CD4-positive, alpha-beta memory T cell (primary cell): ENCODE measurements around the gene MACF1. TPM values are rescaled to one million over a fixed set of nuclear protein-coding genes. Genes with fewer than 3 reads are reported as not detected.

Experiments used
- CTCF ChIA-PET: fragments of 350-600 bp; sonication (Branson Sonifier 250); formaldehyde crosslinking; loops from one replicate; lab custom pipeline; 2021; ENCODE audit warnings: inconsistent platforms; ENCODE audit not compliant: partially characterized antibody; lab: Charles Lee
- POLR2A ChIA-PET: fragments of 350-600 bp; sonication (Branson Sonifier 250); formaldehyde crosslinking; loops from one replicate; lab custom pipeline; 2021; ENCODE audit not compliant: partially characterized antibody; lab: Charles Lee
- DNase-seq, 5 donors: peaks; one replicate each; pipeline versions ENCODE4 v3.0.0 to v3.0.0-alpha.2; 2020 to 2022; ENCODE audit warnings: mixed read lengths in 1 of 5
- H3K27ac ChIP-seq: one replicate; pipeline ENCODE4 v1.7.0; 2013; ENCODE audit warnings: low read depth, low read length
- H3K27me3 ChIP-seq: 2 replicates; pipeline ENCODE4 v1.7.0; 2013; ENCODE audit warnings: mild to moderate bottlenecking, low read length, moderate library complexity; ENCODE audit not compliant: insufficient read depth
- H3K36me3 ChIP-seq: 2 replicates; pipeline ENCODE4 v1.7.0; 2013; ENCODE audit warnings: mild to moderate bottlenecking, low read length, moderate library complexity; ENCODE audit not compliant: insufficient read depth
- H3K4me1 ChIP-seq: 2 replicates; pipeline ENCODE4 v1.7.0; 2013; ENCODE audit warnings: mild to moderate bottlenecking, low read length, moderate library complexity; ENCODE audit not compliant: insufficient read depth
- H3K4me3 ChIP-seq, 2 donors: one replicate each; pipeline ENCODE4 v1.7.0; 2013; ENCODE audit warnings: low read length in 2 of 2, mild to moderate bottlenecking in 1 of 2
- H3K9me3 ChIP-seq, 2 donors: one replicate each; pipeline ENCODE4 v1.7.0; 2013; ENCODE audit warnings: low read length in 2 of 2, control low read depth in 1 of 2; ENCODE audit not compliant: control insufficient read depth in 1 of 2
- H3K27ac Mint-ChIP-seq, 7 donors: one replicate each; pipeline ENCODE4 v1.8.0; 2020 to 2021; ENCODE audit warnings: mixed read lengths in 7 of 7, mild to moderate bottlenecking in 6 of 7, inconsistent platforms in 3 of 7, moderate library complexity in 3 of 7
- H3K27me3 Mint-ChIP-seq, 2 donors: one replicate each; pipeline ENCODE4 v1.8.0; 2020 to 2021; ENCODE audit warnings: mixed read lengths in 2 of 2
- H3K36me3 Mint-ChIP-seq, 2 donors: one replicate each; pipeline ENCODE4 v1.8.0; 2020 to 2021; ENCODE audit warnings: mixed read lengths in 2 of 2, inconsistent platforms in 1 of 2, mild to moderate bottlenecking in 1 of 2
- H3K4me1 Mint-ChIP-seq, 4 donors: one replicate each; pipeline ENCODE4 v1.8.0; 2020 to 2021; ENCODE audit warnings: mixed read lengths in 4 of 4, mild to moderate bottlenecking in 1 of 4
- H3K4me3 Mint-ChIP-seq, 8 donors: one replicate each; pipeline ENCODE4 v1.8.0; 2020 to 2021; ENCODE audit warnings: mixed read lengths in 8 of 8, mild to moderate bottlenecking in 7 of 8, moderate library complexity in 6 of 8, inconsistent platforms in 3 of 8
- H3K9me3 Mint-ChIP-seq, 8 donors: one replicate each; pipeline ENCODE4 v1.8.0; 2020 to 2021; ENCODE audit warnings: mixed read lengths in 8 of 8, mild to moderate bottlenecking in 5 of 8, inconsistent platforms in 3 of 8, moderate library complexity in 1 of 8
- intact Hi-C: fragments of 100-400 bp; cut with micrococcal nuclease; formaldehyde crosslinking; loops from one replicate; pipeline ENCODE4 v1.15.1; 2023
- polyA plus RNA-seq, 2 donors: library from polyadenylated mRNA; unstranded; fragments of 300-500 nt; fragmentation: Illumina TruSeq; gene quantifications; one replicate each; pipeline ENCODE4 v1.2.3, GENCODE V29; 2021
- total RNA-seq, 2 experiments: library from RNA; stranded (reverse); gene quantifications; one replicate each; pipeline ENCODE4 v1.2.3, GENCODE V29; 2021

MACF1 gene
- total and polyA plus RNA-seq, 4 experiments from 2014 or later = 6.8 to 387 (median 222) TPM

DNA sequence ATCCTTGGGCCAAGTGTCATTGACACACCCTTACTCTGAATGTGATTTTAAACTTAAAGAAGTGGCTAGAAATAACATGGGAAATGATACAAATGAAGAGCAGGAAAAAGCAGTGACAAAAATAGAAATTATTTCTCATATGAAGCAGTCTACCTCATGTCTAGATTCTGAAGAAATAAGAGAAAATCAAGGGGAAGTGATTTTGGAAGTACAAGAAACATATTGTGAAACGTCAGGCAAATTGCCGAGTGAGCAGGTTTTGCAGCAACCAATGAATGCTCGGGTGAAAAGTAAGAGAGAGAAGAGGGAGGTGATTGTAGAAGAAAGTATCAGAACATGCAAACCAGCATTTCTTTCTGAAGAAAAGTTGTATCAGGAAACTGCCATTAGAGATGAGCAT, 130.7 kb downstream of the MACF1 start:
- ChIA-PET POLR2A (no interaction called here), CTCF (no interaction called here)
- H3K36me3 Mint-ChIP-seq = peaks cover 66 to 94% of the 10 kb centered on the region in 2 donors

GRCh38 chr1:39337067-39337466, 132.6 kb downstream of the MACF1 start:
- DNase-seq = no peak
- Histone ChIP-seq H3K27me3 (no peaks in the 10 kb centered on the region), H3K4me3 (no peak overlapping the region), H3K4me1 (no peaks in the 10 kb centered on the region), H3K9me3 (no peaks in the 10 kb centered on the region), H3K27ac (no peak overlapping the region), H3K36me3 (peaks cover 73% of the 10 kb centered on the region)
- POLR2A ChIA-PET = interaction anchor here (1.1 kb wide), 1 partner anchor 11 kb away, joined by 3 read pairs; no protein-coding TSS in a partner anchor
- Mint-ChIP-seq H3K27ac (peak overlapping the region in 5 of 7 donors; percentile 0 to 83 (median 41)), H3K9me3 (no peaks in the 10 kb centered on the region), H3K36me3 (peaks cover 62 to 88% of the 10 kb centered on the region in 2 donors), H3K4me3 (no peak overlapping the region), H3K4me1 (peaks cover 3 to 20% (median 6%) of the 10 kb centered on the region in 4 donors), H3K27me3 (no peaks in the 10 kb centered on the region)
- CTCF ChIA-PET = interaction anchor here (1.4 kb wide), 1 partner anchor 144 kb away, joined by 4 read pairs; no protein-coding TSS in a partner anchor
- intact Hi-C loops = no loop called here

More for the DNA sequence above, 130.7 kb downstream of the MACF1 start:
- H3K27me3 ChIP-seq = no peaks in the 10 kb centered on the region
- Mint-ChIP-seq H3K4me1 (peaks cover 2 to 23% (median 10%) of the 10 kb centered on the region in 4 donors), H3K9me3 (no peaks in the 10 kb centered on the region), H3K4me3 (no peak overlapping the region), H3K27ac (peak overlapping the region in 5 of 7 donors; percentile 6 to 61 (median 23)), H3K27me3 (no peaks in the 10 kb centered on the region)
- intact Hi-C loops = no loop called here
- no peak for DNase-seq
- no peaks in the 10 kb centered on the region for H3K9me3 ChIP-seq
- H3K4me1 ChIP-seq = no peaks in the 10 kb centered on the region
- no peak overlapping the region for H3K4me3 ChIP-seq
- H3K27ac ChIP-seq = no peak overlapping the region
- H3K36me3 ChIP-seq = peaks cover 73% of the 10 kb centered on the region

GRCh38 chr1:39342776-39343175, 138.3 kb downstream of the MACF1 start:
- Mint-ChIP-seq H3K36me3 (peaks cover 54 to 75% of the 10 kb centered on the region in 2 donors), H3K4me1 (peaks cover 0 to 2% (median under 1%) of the 10 kb centered on the region in 4 donors), H3K4me3 (no peak overlapping the region), H3K9me3 (no peaks in the 10 kb centered on the region), H3K27me3 (no peaks in the 10 kb centered on the region), H3K27ac (peak overlapping the region in 4 of 7 donors; percentile 8 to 53 (median 10))
- ChIA-PET CTCF (no interaction called here), POLR2A (no interaction called here)
- H3K4me3 ChIP-seq = no peak overlapping the region
- H3K36me3 ChIP-seq = peaks cover 83% of the 10 kb centered on the region
- H3K9me3 ChIP-seq = no peaks in the 10 kb centered on the region
- intact Hi-C loops = no loop called here
- H3K27ac ChIP-seq = no peak overlapping the region
- no peaks in the 10 kb centered on the region for H3K4me1 ChIP-seq
- no peaks in the 10 kb centered on the region for H3K27me3 ChIP-seq
- no peak for DNase-seq

- ChIA-PET CTCF (interaction anchor here (0.9 kb wide), 1 partner anchor 86 kb away, joined by 3 read pairs; no protein-coding TSS in a partner anchor), POLR2A (no interaction called here)
- DNase-seq = no peak
- Histone ChIP-seq H3K4me1 (no peaks in the 10 kb centered on the region), H3K27me3 (no peaks in the 10 kb centered on the region), H3K9me3 (no peaks in the 10 kb centered on the region), H3K36me3 (peaks cover 84% of the 10 kb centered on the region), H3K4me3 (no peak overlapping the region), H3K27ac (no peak overlapping the region)
- Mint-ChIP-seq H3K4me1 (peaks cover 0 to 3% (median under 1%) of the 10 kb centered on the region in 4 donors), H3K36me3 (peaks cover 57 to 75% of the 10 kb centered on the region in 2 donors), H3K27me3 (no peaks in the 10 kb centered on the region), H3K4me3 (no peak overlapping the region), H3K9me3 (no peaks in the 10 kb centered on the region), H3K27ac (peak overlapping the region in 3 of 7 donors; percentile 9 to 62 (median 30))
- intact Hi-C loops = no loop called here
Measured at GRCh38 chr1:39344394-39345154, 140.1 kb downstream of the MACF1 start.

- peaks cover 0 to 2% (median under 1%) of the 10 kb centered on the region in 4 donors for H3K4me1 Mint-ChIP-seq
- CTCF ChIA-PET = interaction anchor here (1.5 kb wide), 1 partner anchor 192 kb away, joined by 3 read pairs; no protein-coding TSS in a partner anchor
- Histone ChIP-seq H3K4me1 (no peaks in the 10 kb centered on the region), H3K27me3 (no peaks in the 10 kb centered on the region), H3K9me3 (no peaks in the 10 kb centered on the region), H3K36me3 (peaks cover 89% of the 10 kb centered on the region), H3K4me3 (no peak overlapping the region), H3K27ac (no peak overlapping the region)
- no peaks in the 10 kb centered on the region for H3K27me3 Mint-ChIP-seq
- H3K4me3 Mint-ChIP-seq = no peak overlapping the region
- H3K36me3 Mint-ChIP-seq = peaks cover 64 to 78% of the 10 kb centered on the region in 2 donors
- POLR2A ChIA-PET = no interaction called here
- intact Hi-C loops = no loop called here
- H3K27ac Mint-ChIP-seq = peak overlapping the region in 4 of 7 donors; percentile 0 to 88 (median 50)
- no peaks in the 10 kb centered on the region for H3K9me3 Mint-ChIP-seq
- DNase-seq = no peak
Measured at GRCh38 chr1:39346872-39347271, 142.4 kb downstream of the MACF1 start.

- H3K27me3 ChIP-seq = no peaks in the 10 kb centered on the region
- Mint-ChIP-seq H3K4me3 (no peak overlapping the region), H3K36me3 (peaks cover 62 to 78% of the 10 kb centered on the region in 2 donors), H3K27ac (peak overlapping the region in 4 of 7 donors; percentile 14 to 66 (median 36)), H3K4me1 (peaks cover 0 to 2% (median under 1%) of the 10 kb centered on the region in 4 donors), H3K27me3 (no peaks in the 10 kb centered on the region), H3K9me3 (no peaks in the 10 kb centered on the region)
- H3K4me3 ChIP-seq = no peak overlapping the region
- H3K36me3 ChIP-seq = peaks cover 86% of the 10 kb centered on the region
- H3K9me3 ChIP-seq = no peaks in the 10 kb centered on the region
- no peak for DNase-seq
- intact Hi-C loops = no loop called here
- CTCF ChIA-PET = interaction anchor here (1.1 to 1.5 kb wide), 3 partner anchors 76 to 190 kb away, joined by 3 read pairs; no protein-coding TSS in a partner anchor
- POLR2A ChIA-PET = interaction anchor here (1.0 to 1.1 kb wide), 2 partner anchors 11 to 70 kb away, joined by 3 read pairs; no protein-coding TSS in a partner anchor
- no peaks in the 10 kb centered on the region for H3K4me1 ChIP-seq
- no peak overlapping the region for H3K27ac ChIP-seq
Measured at GRCh38 chr1:39348278-39348677, 143.8 kb downstream of the MACF1 start.

DNA sequence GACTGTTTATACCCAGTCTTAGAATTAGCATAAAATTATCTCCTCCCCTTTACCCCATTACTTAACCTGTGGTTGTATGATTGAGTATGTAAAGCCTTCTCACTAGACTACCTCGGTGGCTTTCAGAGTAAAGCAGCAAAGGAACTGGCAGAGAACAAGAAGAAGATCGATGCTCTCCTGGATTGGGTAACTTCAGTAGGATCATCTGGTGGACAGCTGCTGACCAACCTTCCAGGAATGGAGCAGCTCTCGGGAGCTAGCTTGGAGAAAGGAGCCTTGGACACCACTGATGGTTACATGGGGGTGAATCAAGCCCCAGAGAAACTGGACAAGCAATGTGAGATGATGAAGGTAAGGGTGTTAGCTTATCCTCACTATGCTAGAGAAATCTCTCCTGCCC, 148.4 kb downstream of the MACF1 start:
- no peaks in the 10 kb centered on the region for H3K27me3 Mint-ChIP-seq
- H3K9me3 Mint-ChIP-seq = no peaks in the 10 kb centered on the region
- H3K36me3 Mint-ChIP-seq = peaks cover 70 to 85% of the 10 kb centered on the region in 2 donors
- H3K9me3 ChIP-seq = no peaks in the 10 kb centered on the region
- H3K27ac ChIP-seq = no peak overlapping the region
- ChIA-PET POLR2A (interaction anchor here (1.4 kb wide), 1 partner anchor 33 kb away, joined by 3 read pairs; no protein-coding TSS in a partner anchor), CTCF (interaction anchor here (1.3 kb wide), 1 partner anchor 57 kb away, joined by 3 read pairs; no protein-coding TSS in a partner anchor)
- peaks cover 91% of the 10 kb centered on the region for H3K36me3 ChIP-seq
- H3K4me1 ChIP-seq = no peaks in the 10 kb centered on the region
- peak overlapping the region in 2 of 7 donors; percentile 32 for H3K27ac Mint-ChIP-seq
- H3K4me3 ChIP-seq = no peak overlapping the region
- DNase-seq = no peak
- no peak overlapping the region for H3K4me3 Mint-ChIP-seq
- no peaks in the 10 kb centered on the region for H3K27me3 ChIP-seq
- H3K4me1 Mint-ChIP-seq = peaks cover 0 to 3% (median 0%) of the 10 kb centered on the region in 4 donors
- intact Hi-C loops = no loop called here
